ENCODE data around the gene KLHL29.

KLHL29 gene

GRCh38 chr2:23447405-23447804 lies 62.4 kb downstream of the KLHL29 start:
- no peak for FAIRE-seq

GRCh38 chr2:23448906-23449305 lies 63.9 kb downstream of the KLHL29 start:
- FAIRE-seq (no peak), DNase-seq (ENCODE audit: low spot score) (no peak)

More at GRCh38 chr2:23447405-23447804, 62.4 kb downstream of the KLHL29 start:
- DNase-seq (ENCODE audit: low spot score) = no peak

- DNase-seq (ENCODE audit: low spot score) (no peak), FAIRE-seq (no peak)
These were observed 64.4 kb downstream of the KLHL29 start for GRCh38 chr2:23449413-23449812.

GRCh38 chr2:23449831-23450331 lies 64.9 kb downstream of the KLHL29 start:
- DNase-seq (ENCODE audit: low spot score) (no peak), FAIRE-seq (no peak)

DNA sequence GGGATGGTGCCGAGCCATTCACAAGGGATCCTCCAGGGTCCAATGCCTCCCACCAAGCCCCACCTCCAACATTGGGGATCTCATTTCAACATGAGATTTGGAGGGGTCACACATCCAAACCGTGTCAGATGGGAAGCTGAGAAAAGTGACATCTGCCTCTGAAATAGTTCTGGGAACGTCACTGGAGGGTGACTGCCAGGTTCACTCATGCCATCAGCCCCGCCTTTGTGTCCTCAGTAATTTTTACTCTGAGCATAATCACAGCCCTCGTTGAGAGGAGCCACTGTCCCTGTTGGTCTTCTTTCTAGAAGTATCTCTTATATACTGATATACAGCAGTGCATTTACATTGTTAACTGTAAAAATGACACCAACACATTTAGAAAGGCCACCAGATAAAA lies 67.4 kb downstream of the KLHL29 start:
- FAIRE-seq (no peak), DNase-seq (ENCODE audit: low spot score) (no peak)

- DNase-seq (ENCODE audit: low spot score) (peak; percentile 78), FAIRE-seq (peak; percentile 17)
These were observed 68.0 kb downstream of the KLHL29 start for GRCh38 chr2:23452853-23453420.

- FAIRE-seq = no peak
- DNase-seq (ENCODE audit: low spot score) = no peak
These were observed 68.5 kb downstream of the KLHL29 start for GRCh38 chr2:23453432-23453831.

GRCh38 chr2:23453836-23454460 lies 69.0 kb downstream of the KLHL29 start:
- FAIRE-seq = no peak

DNA sequence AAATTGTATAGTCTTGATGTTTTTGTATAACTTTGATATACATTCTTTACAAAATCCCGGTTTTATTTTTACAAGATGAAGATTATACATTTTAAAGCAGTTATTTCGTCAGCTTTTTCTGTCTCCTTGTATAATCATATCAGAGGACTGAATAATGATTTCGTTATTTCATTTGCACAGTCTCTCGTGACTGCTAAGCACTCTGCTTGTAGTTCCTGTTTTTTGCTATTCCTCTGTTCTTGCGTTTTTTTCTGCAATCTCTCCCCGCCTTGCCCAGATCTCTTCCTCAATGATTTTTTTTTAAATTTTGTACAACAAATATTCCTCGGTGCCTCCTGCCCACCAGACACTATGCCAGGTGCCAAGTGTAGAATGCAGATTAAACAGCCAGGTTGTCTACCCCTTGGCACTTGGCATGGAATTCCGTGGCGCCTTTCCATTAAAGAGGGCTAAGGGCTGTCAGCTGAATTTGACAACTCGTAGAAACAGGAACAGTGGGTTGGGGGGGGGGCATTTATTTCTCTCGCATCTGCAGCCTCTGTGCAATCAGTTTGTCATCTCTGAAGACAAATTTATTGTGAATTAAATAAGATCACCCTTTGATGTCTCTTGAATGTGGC lies 69.6 kb downstream of the KLHL29 start:
- DNase-seq (ENCODE audit: low spot score) = no peak
- no peak for FAIRE-seq

More at GRCh38 chr2:23453836-23454460, 69.0 kb downstream of the KLHL29 start:
- no peak for DNase-seq (ENCODE audit: low spot score)

GRCh38 chr2:23456396-23456795 lies 71.4 kb downstream of the KLHL29 start:
- FAIRE-seq = no peak
- no peak for DNase-seq (ENCODE audit: low spot score)

- DNase-seq (ENCODE audit: low spot score) (no peak), FAIRE-seq (no peak)
These were observed 72.1 kb downstream of the KLHL29 start for GRCh38 chr2:23456881-23457760.

DNA sequence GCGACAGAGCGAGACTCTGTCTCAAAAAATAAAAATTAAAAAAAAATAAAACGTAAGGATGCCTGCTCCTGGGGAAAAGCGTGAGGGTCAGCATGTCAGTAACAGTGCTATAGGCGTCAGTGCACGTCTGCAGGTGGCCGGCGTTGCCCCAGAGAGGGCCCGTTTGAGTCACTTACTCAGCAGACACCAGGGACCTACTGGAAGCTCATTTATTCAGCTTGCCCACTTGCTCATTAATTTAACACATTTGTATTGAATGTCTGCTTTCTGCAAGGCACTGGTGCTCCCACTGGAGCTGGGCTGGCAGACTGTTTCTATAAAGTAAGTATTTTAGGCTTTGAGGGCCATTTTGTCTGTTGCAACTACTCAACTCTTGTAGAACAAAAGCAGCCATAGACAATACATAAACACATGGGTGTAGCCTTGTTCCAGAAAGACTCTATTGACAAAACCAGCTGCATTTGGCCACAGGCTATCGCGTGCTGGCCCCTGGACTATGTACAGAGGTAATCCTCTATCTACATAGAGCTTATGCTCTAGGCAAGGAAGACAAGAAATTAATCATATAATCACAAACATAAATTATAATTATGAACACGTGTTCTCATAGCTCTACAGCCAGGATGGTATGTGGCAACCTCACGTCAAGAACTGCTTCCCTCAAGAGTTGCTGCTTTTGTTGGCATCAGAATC lies 73.2 kb downstream of the KLHL29 start:
- DNase-seq (ENCODE audit: low spot score) (no peak), FAIRE-seq (no peak)

DNA sequence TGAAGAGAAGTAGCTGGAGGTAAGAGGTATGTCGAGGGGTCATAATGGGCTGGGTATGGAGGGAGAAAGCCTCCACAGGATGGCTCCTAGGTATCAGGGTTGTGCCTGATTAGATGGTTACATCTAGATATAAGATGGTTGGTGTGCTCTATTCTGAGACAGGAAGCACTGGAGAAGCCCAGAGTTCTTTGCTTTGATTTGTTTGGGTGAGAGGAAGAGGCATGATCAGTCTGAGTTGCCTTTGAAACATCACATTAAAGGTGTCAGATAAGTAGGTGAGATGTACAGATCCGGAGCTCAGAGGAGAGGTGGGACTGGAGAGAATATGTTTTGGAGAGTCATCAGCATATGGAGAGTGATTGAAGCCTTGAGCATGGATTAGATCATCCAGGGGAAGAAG lies 74.1 kb downstream of the KLHL29 start:
- no peak for FAIRE-seq
- DNase-seq (ENCODE audit: low spot score) = no peak

GRCh38 chr2:23460228-23460627 lies 75.2 kb downstream of the KLHL29 start:
- DNase-seq (ENCODE audit: low spot score) (no peak), FAIRE-seq (peak; percentile 40)

- no peak for DNase-seq (ENCODE audit: low spot score)
- FAIRE-seq = no peak
These were observed 76.0 kb downstream of the KLHL29 start for GRCh38 chr2:23460993-23461392.

- no peak for FAIRE-seq
These were observed 79.2 kb downstream of the KLHL29 start for GRCh38 chr2:23464156-23464555.

GRCh38 chr2:23464905-23465537 lies 80.0 kb downstream of the KLHL29 start:
- DNase-seq (ENCODE audit: low spot score) (no peak), FAIRE-seq (no peak)

More at GRCh38 chr2:23464156-23464555, 79.2 kb downstream of the KLHL29 start:
- no peak for DNase-seq (ENCODE audit: low spot score)

DNA sequence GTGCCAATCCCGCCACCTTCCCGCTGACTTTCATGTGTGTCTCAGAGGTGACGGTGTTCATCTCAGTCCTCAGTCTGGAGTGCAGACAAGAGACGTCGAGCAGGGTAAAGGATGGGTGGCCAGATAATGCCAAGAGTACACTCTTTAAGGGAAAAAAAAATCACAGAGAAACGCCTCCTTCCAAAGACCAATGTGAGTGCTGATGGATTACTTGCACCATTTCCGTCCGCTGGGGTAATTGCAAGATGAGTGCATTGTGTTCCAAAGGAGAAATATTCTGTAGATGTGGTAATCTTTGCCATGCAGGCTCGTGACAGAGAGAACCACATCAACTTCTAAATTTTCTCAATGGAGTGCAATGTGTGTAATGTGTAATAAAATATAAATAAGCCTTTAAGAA lies 81.0 kb downstream of the KLHL29 start:
- FAIRE-seq (no peak), DNase-seq (ENCODE audit: low spot score) (no peak)

GRCh38 chr2:23467618-23468017 lies 82.6 kb downstream of the KLHL29 start:
- FAIRE-seq (no peak), DNase-seq (ENCODE audit: low spot score) (no peak)

DNA sequence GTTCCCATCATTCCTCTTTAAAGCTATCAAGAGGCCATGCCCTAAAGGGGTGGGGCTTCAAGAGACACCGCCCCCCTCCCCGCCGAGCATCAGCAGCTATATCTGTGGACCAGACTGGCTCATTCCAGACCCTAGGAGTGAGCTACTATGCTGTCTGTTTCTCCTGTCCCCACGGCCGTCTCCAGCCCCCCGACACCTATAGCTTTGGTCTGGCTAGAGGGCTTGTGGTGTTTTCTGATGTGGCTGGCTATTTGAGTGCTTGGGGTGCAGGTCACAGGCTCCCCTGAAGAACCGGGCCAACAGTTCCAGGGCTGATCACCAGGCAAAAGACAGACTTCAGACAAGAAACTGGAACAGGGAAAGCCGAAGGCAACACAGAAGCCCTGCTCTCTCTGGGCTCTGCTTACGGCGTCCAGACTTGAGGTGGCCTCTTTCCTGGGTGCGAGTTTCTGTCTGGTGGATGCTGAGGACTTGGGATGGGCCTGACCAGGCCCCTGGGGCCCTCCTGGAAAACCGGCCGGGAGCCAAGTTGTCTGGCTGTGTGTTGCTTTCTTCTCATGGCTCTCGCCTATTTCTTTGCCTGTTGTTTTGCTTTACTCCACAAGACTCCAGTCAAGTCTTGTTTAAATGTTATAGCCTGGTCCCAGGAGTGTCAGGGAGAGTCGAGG lies 83.6 kb downstream of the KLHL29 start:
- FAIRE-seq (no peak), DNase-seq (ENCODE audit: low spot score) (no peak)

All from urothelium cell line (cell line).